ENCODE measurements around the gene TRPV2. TPM values are rescaled to one million over a fixed set of nuclear protein-coding genes. Genes with fewer than 3 reads are reported as not detected.

TRPV2 gene
- total and polyA plus RNA-seq, 2 experiments from 2014 or later = 1.7 to 3.2 TPM

GRCh38 chr17:16435925-16436886, 20.8 kb downstream of the TRPV2 start (continued):
- TF ChIP-seq ZNF462 (CRISPR knock-in tag; IDR thresholded peaks at IDR 0.05) (no peak), EZH2phosphoT487 (IDR thresholded peaks at IDR 0.05; ENCODE audit: unreplicated experiment) (no peak), NANOG (IDR thresholded peaks at IDR 0.05; ENCODE audit: borderline replicate concordance) (no peak)

GRCh38 chr17:16437083-16437482, 21.7 kb downstream of the TRPV2 start:
- Histone ChIP-seq H3K4me1 (ENCODE audit: insufficient read depth) (peaks cover 33% of the 10 kb centered on the region), H3K4me2 (no peak overlapping the region), H3F3A (replicated peaks; ENCODE audit: low read depth) (peaks cover 33% of the 10 kb centered on the region), H3K36me3 (ENCODE audit: insufficient read depth) (peaks cover 26% of the 10 kb centered on the region), H4K20me1 (replicated peaks; ENCODE audit: insufficient read depth) (peaks cover 25% of the 10 kb centered on the region), H3K27me3 (ENCODE audit: insufficient read depth) (no peaks in the 10 kb centered on the region), H2AFZ (no peak overlapping the region), H3K79me2 (replicated peaks; ENCODE audit: insufficient read depth) (peaks cover 22% of the 10 kb centered on the region), H3K27ac (ENCODE audit: low read depth) (no peak overlapping the region), H3K9me2 (ENCODE audit: insufficient read depth) (no peaks in the 10 kb centered on the region), H3K4me3 (no peak overlapping the region)
- H3K9me3 Mint-ChIP-seq = peaks cover 5% of the 10 kb centered on the region; the same call in 2 of the 3 replicates
- peaks cover 59% of the 10 kb centered on the region for H3K27me3 Mint-ChIP-seq (ENCODE audit: insufficient read depth, low read depth, poor library complexity)
- TF ChIP-seq CREB1 (CRISPR knock-in tag; IDR thresholded peaks at IDR 0.05; ENCODE audit: low read depth) (no peak), STAT1 (IDR thresholded peaks at IDR 0.05; ENCODE audit: unreplicated experiment) (no peak), EZH2phosphoT487 (IDR thresholded peaks at IDR 0.05; ENCODE audit: unreplicated experiment) (no peak), ZNF114 (CRISPR knock-in tag; IDR thresholded peaks at IDR 0.05) (no peak), POLR2AphosphoS5 (IDR thresholded peaks at IDR 0.05; ENCODE audit: low read depth) (no peak), ZNF331 (CRISPR knock-in tag; IDR thresholded peaks at IDR 0.05; ENCODE audit: low read depth) (no peak), NANOG (IDR thresholded peaks at IDR 0.05; ENCODE audit: borderline replicate concordance) (no peak), ETS1 (IDR thresholded peaks at IDR 0.05) (no peak)
- TF ChIP-seq, protein P1, sequence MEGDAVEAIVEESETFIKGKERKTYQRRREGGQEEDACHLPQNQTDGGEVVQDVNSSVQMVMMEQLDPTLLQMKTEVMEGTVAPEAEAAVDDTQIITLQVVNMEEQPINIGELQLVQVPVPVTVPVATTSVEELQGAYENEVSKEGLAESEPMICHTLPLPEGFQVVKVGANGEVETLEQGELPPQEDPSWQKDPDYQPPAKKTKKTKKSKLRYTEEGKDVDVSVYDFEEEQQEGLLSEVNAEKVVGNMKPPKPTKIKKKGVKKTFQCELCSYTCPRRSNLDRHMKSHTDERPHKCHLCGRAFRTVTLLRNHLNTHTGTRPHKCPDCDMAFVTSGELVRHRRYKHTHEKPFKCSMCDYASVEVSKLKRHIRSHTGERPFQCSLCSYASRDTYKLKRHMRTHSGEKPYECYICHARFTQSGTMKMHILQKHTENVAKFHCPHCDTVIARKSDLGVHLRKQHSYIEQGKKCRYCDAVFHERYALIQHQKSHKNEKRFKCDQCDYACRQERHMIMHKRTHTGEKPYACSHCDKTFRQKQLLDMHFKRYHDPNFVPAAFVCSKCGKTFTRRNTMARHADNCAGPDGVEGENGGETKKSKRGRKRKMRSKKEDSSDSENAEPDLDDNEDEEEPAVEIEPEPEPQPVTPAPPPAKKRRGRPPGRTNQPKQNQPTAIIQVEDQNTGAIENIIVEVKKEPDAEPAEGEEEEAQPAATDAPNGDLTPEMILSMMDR (conservative IDR thresholded peaks at IDR 0.05; ENCODE audit: low read depth in 2 of 2) = no peak
- TF ChIP-seq, protein P2, sequence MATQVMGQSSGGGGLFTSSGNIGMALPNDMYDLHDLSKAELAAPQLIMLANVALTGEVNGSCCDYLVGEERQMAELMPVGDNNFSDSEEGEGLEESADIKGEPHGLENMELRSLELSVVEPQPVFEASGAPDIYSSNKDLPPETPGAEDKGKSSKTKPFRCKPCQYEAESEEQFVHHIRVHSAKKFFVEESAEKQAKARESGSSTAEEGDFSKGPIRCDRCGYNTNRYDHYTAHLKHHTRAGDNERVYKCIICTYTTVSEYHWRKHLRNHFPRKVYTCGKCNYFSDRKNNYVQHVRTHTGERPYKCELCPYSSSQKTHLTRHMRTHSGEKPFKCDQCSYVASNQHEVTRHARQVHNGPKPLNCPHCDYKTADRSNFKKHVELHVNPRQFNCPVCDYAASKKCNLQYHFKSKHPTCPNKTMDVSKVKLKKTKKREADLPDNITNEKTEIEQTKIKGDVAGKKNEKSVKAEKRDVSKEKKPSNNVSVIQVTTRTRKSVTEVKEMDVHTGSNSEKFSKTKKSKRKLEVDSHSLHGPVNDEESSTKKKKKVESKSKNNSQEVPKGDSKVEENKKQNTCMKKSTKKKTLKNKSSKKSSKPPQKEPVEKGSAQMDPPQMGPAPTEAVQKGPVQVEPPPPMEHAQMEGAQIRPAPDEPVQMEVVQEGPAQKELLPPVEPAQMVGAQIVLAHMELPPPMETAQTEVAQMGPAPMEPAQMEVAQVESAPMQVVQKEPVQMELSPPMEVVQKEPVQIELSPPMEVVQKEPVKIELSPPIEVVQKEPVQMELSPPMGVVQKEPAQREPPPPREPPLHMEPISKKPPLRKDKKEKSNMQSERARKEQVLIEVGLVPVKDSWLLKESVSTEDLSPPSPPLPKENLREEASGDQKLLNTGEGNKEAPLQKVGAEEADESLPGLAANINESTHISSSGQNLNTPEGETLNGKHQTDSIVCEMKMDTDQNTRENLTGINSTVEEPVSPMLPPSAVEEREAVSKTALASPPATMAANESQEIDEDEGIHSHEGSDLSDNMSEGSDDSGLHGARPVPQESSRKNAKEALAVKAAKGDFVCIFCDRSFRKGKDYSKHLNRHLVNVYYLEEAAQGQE (IDR thresholded peaks at IDR 0.05; ENCODE audit: unreplicated experiment) = no peak
- peak overlapping the region; percentile 97 for H3K27ac Mint-ChIP-seq
- peaks cover 38% of the 10 kb centered on the region for H3K4me1 Mint-ChIP-seq
- DNase-seq (ENCODE audit: low spot score) (no peak), ATAC-seq (no peak)
- peak overlapping the region; percentile 32; the same call in 1 of the 3 replicates for H3K4me3 Mint-ChIP-seq
- H3K36me3 Mint-ChIP-seq (ENCODE audit: low read depth) = peaks cover 34% of the 10 kb centered on the region

Measured in GM23338 (cell line).